K562 (cell line): Measurements from ENCODE around the gene SLC26A6. TPM values are rescaled to one million over a fixed set of nuclear protein-coding genes. Genes with fewer than 3 reads are reported as not detected.
A peak's percentile ranks its signal among the peaks of the same experiment; 100 is the strongest.

ENCODE experiments used
- ATAC-seq: fragments of 200-7000 bp; cut with Tn5 transposase; 3 replicates; pipeline ENCODE4 v1.9.1; 2020; ENCODE audit warnings: moderate library complexity
- BruUV-seq: library from RNA; stranded (reverse); fragments of 400-500 nt; replicated peaks from 2 replicates; lab custom pipeline; 2021; lab: Mats Ljungman, UMichigan
- CTCF ChIA-PET: fragments of 300-600 bp; formaldehyde crosslinking; extraction: SDS; loops from one replicate; lab custom pipeline; 2021; ENCODE audit warnings: low intra/inter-chr PET ratio; lab: Yijun Ruan, JAX
- POLR2A ChIA-PET: fragments of 300-600, 350-650 bp; sonication (Branson Sonifier 250); formaldehyde crosslinking; extraction: SDS; loops from one replicate; lab custom pipeline; 2021; ENCODE audit warnings: antibody characterized with exemption, inconsistent platforms; lab: Yijun Ruan, JAX
- DNase-seq, 4 experiments: peaks; one replicate each; pipeline versions ENCODE4 v3.0.0 to v3.0.0-alpha.2; 2011 to 2018; ENCODE audit warnings: low spot score in 3 of 4, mixed read lengths in 3 of 4; ENCODE audit errors: extremely low read depth in 1 of 4
- FAIRE-seq: peaks from 2 replicates; lab custom pipeline; 2011; peaks lifted over from hg19 to GRCh38; lab: Jason Lieb, UNC
- H2AFZ ChIP-seq: 2 replicates; pipeline ENCODE4 v1.6.0; 2011; ENCODE audit warnings: low read depth, low read length, control low read depth, inconsistent platforms
- H3K27ac ChIP-seq: fragments of 200-600 bp; 3 replicates; pipeline ENCODE4 v1.8.0; 2011; ENCODE audit warnings: low read depth, mild to moderate bottlenecking, control low read depth, inconsistent platforms, low read length, moderate library complexity, mixed read lengths; ENCODE audit errors: extremely low read depth
- H3K27me3 ChIP-seq, 2 experiments: fragments of 300-600 bp in 1 of 2; 2 replicates in 1 of 2; 3 replicates in 1 of 2; pipeline versions ENCODE4 v1.6.0 to v1.8.0; 2011; ENCODE audit warnings: inconsistent platforms in 2 of 2, low read length in 2 of 2, mild to moderate bottlenecking in 1 of 2, mixed read lengths in 1 of 2, moderate library complexity in 1 of 2; ENCODE audit not compliant: control insufficient read depth in 2 of 2, insufficient read depth in 2 of 2
- H3K36me3 ChIP-seq: fragments of 300-600 bp; 3 replicates; pipeline ENCODE4 v1.8.0; 2011; ENCODE audit warnings: mild to moderate bottlenecking, low read length, inconsistent platforms; ENCODE audit not compliant: control insufficient read depth, insufficient read depth
- H3K4me1 ChIP-seq, 2 experiments: fragments of 200-600 bp in 1 of 2; replicated peaks in 1 of 2; 2 replicates in 1 of 2; 3 replicates in 1 of 2; pipeline versions ENCODE4 v1.5.1 to v1.8.0; 2011; ENCODE audit warnings: inconsistent platforms in 2 of 2, low read length in 2 of 2, mild to moderate bottlenecking in 1 of 2, mixed read lengths in 1 of 2, moderate library complexity in 1 of 2; ENCODE audit not compliant: control insufficient read depth in 2 of 2, insufficient read depth in 2 of 2
- H3K4me2 ChIP-seq: 2 replicates; pipeline ENCODE4 v1.6.1; 2011; ENCODE audit warnings: low read length, control low read depth, inconsistent platforms, mixed read lengths; ENCODE audit not compliant: insufficient read depth
- H3K4me3 ChIP-seq: fragments of 200-600 bp; sonication (generic), shearing (Covaris generic); 2 replicates; pipeline ENCODE4 v1.5.1; 2016; ENCODE audit warnings: control low read depth, inconsistent platforms
- H3K79me2 ChIP-seq: fragments of 200-600 bp; 3 replicates; pipeline ENCODE4 v1.8.0; 2011; ENCODE audit warnings: low read length, inconsistent platforms; ENCODE audit not compliant: control insufficient read depth, insufficient read depth
- H3K9ac ChIP-seq, 2 experiments: 2 replicates each; pipeline versions ENCODE4 v1.6.0 to v1.6.1; 2011; ENCODE audit warnings: low read depth in 2 of 2, low read length in 2 of 2, control low read depth in 1 of 2, inconsistent platforms in 1 of 2, mild to moderate bottlenecking in 1 of 2, mixed read lengths in 1 of 2; ENCODE audit not compliant: insufficient read depth in 1 of 2
- H3K9me1 ChIP-seq: one replicate; pipeline ENCODE4 v1.6.0; 2011; ENCODE audit warnings: inconsistent platforms, mild to moderate bottlenecking, low read length, moderate library complexity; ENCODE audit not compliant: control insufficient read depth, insufficient read depth
- H3K9me3 ChIP-seq: replicated peaks from 2 replicates; pipeline ENCODE4 v1.5.1; 2011; ENCODE audit warnings: low read depth, low read length, inconsistent platforms; ENCODE audit not compliant: control insufficient read depth, insufficient read depth
- H4K20me1 ChIP-seq: replicated peaks from 2 replicates; pipeline ENCODE4 v1.6.1; 2011; ENCODE audit warnings: low read length, inconsistent platforms, mixed read lengths; ENCODE audit not compliant: control insufficient read depth, insufficient read depth
- whole genome bisulfite sequencing: fragments of 100-300 bp; shearing (Covaris generic); methylation state at CpG from one replicate; pipeline ENCODE4 v1.1.6; 2016; ENCODE audit warnings: low coverage, mixed read lengths; ENCODE audit not compliant: insufficient coverage; ENCODE audit errors: missing lambda C conversion rate; 5-methylcytosine and 5-hydroxymethylcytosine counted together
- in situ Hi-C: fragments of 300-500 bp; cut with MboI; formaldehyde crosslinking; loops from 4 replicates; pipeline ENCODE4 v1.15.0; 2018; ENCODE audit warnings: inconsistent platforms, mixed read lengths
- intact Hi-C: fragments of 100-400 bp; cut with micrococcal nuclease; formaldehyde crosslinking; loops from 2 replicates; pipeline ENCODE4 v1.14.2; 2022
- polyA plus RNA-seq, 8 experiments: library from polyadenylated mRNA; depleted of rRNA in 4 of 8; stranded (reverse) in 5 of 8; unstranded in 3 of 8; fragments of >200 nt; fragmentation: Nextera tagmentation in 2 of 8; fragmentation: Illumina TruSeq in 1 of 8; extraction: Ambion mirVana in 2 of 8; extraction: Trizol in 1 of 8; gene quantifications; 2 replicates each; pipeline versions ENCODE4 v1.2.1 to v1.2.3, GENCODE V29; 2011 to 2014; ENCODE audit warnings: inconsistent platforms in 1 of 8, missing spikeins in 1 of 8
- total RNA-seq, 7 experiments: library from RNA; depleted of rRNA in 6 of 7; stranded (reverse); fragments of >200 nt in 6 of 7; fragmentation: Illumina TruSeq in 2 of 7; extraction: Trizol in 2 of 7; gene quantifications; 2 replicates each; pipeline versions ENCODE4 v1.2.1 to v1.2.3, GENCODE V29; 2011 to 2021; ENCODE audit warnings: low replicate concordance in 1 of 7
- TF ChIP-seq, protein P1 (sequence below): IDR thresholded peaks from 2 replicates; pipeline ENCODE4 v1.6.1; 2016; ENCODE audit warnings: missing genetic modification characterization, missing compliant biosample characterization
- TF ChIP-seq, protein P2 (sequence below): sonication (generic); formaldehyde crosslinking; IDR thresholded peaks from 2 replicates; pipeline ENCODE4 v1.8.0; 2023; ENCODE audit warnings: mild to moderate bottlenecking, missing genetic modification reagents
- TF ChIP-seq, protein P3 (sequence below), 3 experiments: IDR thresholded peaks in 2 of 3; conservative IDR thresholded peaks in 1 of 3; 2 replicates each; pipeline ENCODE4 v1.5.1; 2011 to 2012; ENCODE audit warnings: low read length in 3 of 3, mild to moderate bottlenecking in 3 of 3, control low read depth in 2 of 3, improper control_type of control experiment in 1 of 3, inconsistent platforms in 1 of 3, low read depth in 1 of 3, mixed read lengths in 1 of 3, moderate library complexity in 1 of 3; ENCODE audit not compliant: insufficient read depth in 2 of 3

SLC26A6 gene
- total and polyA plus RNA-seq, 9 of the 15 experiments (the other 6 are each of a cell fraction or from before 2014, with no cell fraction given) = 2.1 to 27.2 (median 14.8) TPM

DNA sequence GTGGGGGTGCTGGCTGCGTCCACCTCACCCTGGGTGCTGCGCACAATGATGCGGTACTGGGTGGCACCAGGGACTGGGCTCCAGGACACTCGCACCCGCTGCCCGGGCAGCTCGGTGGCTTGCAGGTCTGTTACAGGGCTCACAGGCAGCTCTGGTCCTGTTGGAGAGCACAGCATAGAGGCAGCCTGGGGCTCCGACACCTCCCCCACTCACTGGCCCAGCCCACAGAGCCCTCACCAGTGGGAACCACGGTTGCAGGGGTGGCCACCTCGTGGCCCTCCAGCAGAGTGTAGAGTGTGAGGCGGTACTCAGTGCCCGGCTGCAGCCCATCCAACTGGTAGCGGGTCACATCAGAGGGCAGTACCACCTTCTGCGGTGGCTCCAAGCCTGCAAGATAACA, 43.8 kb downstream of the SLC26A6 start:
- POLR2A ChIA-PET = interaction anchor here (0.6 kb wide), 2 partner anchors 22 to 155 kb away, joined by 3 read pairs; no protein-coding TSS in a partner anchor
- BruUV-seq = no TSS peak
- Histone ChIP-seq H3K9me3 (no peaks in the 10 kb centered on the region), H2AFZ (no peak overlapping the region), H3K36me3 (no peaks in the 10 kb centered on the region), H3K4me3 (no peak overlapping the region), H4K20me1 (no peaks in the 10 kb centered on the region; the same call in 1 of the 2 replicates), H3K4me2 (no peak overlapping the region), H3K4me1 (peaks cover 12 to 45% of the 10 kb centered on the region in 2 experiments; a peak in 4 of 5 replicates), H3K27ac (no peak overlapping the region), H3K79me2 (no peaks in the 10 kb centered on the region), H3K27me3 (peaks cover 0 to 31% of the 10 kb centered on the region in 2 experiments; a peak in 3 of 5 replicates), H3K9ac (peak overlapping the region in 1 of 2 experiments; percentile 45; a peak in 1 of 4 replicates), H3K9me1 (no peaks in the 10 kb centered on the region)
- ATAC-seq (0 out of 3 replicates have a peak, but pooled peaks have one; percentile 14), DNase-seq (peak in 2 of 4 experiments; percentile 28 to 29), FAIRE-seq (no peak)
- CTCF ChIA-PET = no interaction called here
- in situ Hi-C loops (no loop called here), intact Hi-C loops (no loop called here)
- WGBS = 25% methylated on average over 13 of the region's 14 CpGs
- TF ChIP-seq, protein P1, sequence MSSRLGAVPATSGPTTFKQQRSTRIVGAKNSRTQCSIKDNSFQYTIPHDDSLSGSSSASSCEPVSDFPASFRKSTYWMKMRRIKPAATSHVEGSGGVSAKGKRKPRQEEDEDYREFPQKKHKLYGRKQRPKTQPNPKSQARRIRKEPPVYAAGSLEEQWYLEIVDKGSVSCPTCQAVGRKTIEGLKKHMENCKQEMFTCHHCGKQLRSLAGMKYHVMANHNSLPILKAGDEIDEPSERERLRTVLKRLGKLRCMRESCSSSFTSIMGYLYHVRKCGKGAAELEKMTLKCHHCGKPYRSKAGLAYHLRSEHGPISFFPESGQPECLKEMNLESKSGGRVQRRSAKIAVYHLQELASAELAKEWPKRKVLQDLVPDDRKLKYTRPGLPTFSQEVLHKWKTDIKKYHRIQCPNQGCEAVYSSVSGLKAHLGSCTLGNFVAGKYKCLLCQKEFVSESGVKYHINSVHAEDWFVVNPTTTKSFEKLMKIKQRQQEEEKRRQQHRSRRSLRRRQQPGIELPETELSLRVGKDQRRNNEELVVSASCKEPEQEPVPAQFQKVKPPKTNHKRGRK (tag) = no peak
- TF ChIP-seq, protein P2, sequence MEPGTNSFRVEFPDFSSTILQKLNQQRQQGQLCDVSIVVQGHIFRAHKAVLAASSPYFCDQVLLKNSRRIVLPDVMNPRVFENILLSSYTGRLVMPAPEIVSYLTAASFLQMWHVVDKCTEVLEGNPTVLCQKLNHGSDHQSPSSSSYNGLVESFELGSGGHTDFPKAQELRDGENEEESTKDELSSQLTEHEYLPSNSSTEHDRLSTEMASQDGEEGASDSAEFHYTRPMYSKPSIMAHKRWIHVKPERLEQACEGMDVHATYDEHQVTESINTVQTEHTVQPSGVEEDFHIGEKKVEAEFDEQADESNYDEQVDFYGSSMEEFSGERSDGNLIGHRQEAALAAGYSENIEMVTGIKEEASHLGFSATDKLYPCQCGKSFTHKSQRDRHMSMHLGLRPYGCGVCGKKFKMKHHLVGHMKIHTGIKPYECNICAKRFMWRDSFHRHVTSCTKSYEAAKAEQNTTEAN = no peak
- TF ChIP-seq, protein P3, sequence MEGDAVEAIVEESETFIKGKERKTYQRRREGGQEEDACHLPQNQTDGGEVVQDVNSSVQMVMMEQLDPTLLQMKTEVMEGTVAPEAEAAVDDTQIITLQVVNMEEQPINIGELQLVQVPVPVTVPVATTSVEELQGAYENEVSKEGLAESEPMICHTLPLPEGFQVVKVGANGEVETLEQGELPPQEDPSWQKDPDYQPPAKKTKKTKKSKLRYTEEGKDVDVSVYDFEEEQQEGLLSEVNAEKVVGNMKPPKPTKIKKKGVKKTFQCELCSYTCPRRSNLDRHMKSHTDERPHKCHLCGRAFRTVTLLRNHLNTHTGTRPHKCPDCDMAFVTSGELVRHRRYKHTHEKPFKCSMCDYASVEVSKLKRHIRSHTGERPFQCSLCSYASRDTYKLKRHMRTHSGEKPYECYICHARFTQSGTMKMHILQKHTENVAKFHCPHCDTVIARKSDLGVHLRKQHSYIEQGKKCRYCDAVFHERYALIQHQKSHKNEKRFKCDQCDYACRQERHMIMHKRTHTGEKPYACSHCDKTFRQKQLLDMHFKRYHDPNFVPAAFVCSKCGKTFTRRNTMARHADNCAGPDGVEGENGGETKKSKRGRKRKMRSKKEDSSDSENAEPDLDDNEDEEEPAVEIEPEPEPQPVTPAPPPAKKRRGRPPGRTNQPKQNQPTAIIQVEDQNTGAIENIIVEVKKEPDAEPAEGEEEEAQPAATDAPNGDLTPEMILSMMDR (IDR thresholded peaks at IDR 0.05 in 2 of 3, conservative IDR thresholded peaks at IDR 0.05 in 1 of 3; ENCODE audit: insufficient read depth in 2 of 3, low read depth in 1 of 3, low read length in 3 of 3) = 0 out of 6 replicates have a peak, but pooled peaks of 1 of the 3 experiments have one; percentile 8
